ENCODE measurements around the gene C1GALT1. TPM values are rescaled to one million over a fixed set of nuclear protein-coding genes. Genes with fewer than 3 reads are reported as not detected.

C1GALT1 gene
- total RNA-seq, 1 donor from 2014 or later = 44.2 TPM

- Mint-ChIP-seq H3K27me3 (no peaks in the 10 kb centered on the region), H3K9me3 (no peaks in the 10 kb centered on the region), H3K4me1 (peaks cover 27% of the 10 kb centered on the region), H3K36me3 (ENCODE audit: low read depth) (peaks cover 54% of the 10 kb centered on the region), H3K4me3 (no peak overlapping the region), H3K27ac (no peak overlapping the region)
- no peak for TF ChIP-seq CTCF (IDR thresholded peaks at IDR 0.05)
- POLR2A ChIA-PET = no interaction called here
- CTCF ChIA-PET = no interaction called here
- no peak for DNase-seq
- intact Hi-C loops (cut with micrococcal nuclease) = no loop called here
- ATAC-seq (ENCODE audit: low read depth) = no peak
Measured at GRCh38 chr7:7216279-7216678, 33.9 kb downstream of the C1GALT1 start.

GRCh38 chr7:7219216-7219615, 36.9 kb downstream of the C1GALT1 start:
- Mint-ChIP-seq H3K36me3 (ENCODE audit: low read depth) (peaks cover 60% of the 10 kb centered on the region), H3K27ac (no peak overlapping the region), H3K4me1 (peaks cover 23% of the 10 kb centered on the region), H3K9me3 (no peaks in the 10 kb centered on the region), H3K4me3 (no peak overlapping the region), H3K27me3 (no peaks in the 10 kb centered on the region)
- CTCF ChIA-PET = interaction anchor here (1.3 kb wide), 1 partner anchor 13 kb away, joined by 3 read pairs; no protein-coding TSS in a partner anchor
- POLR2A ChIA-PET = no interaction called here
- no peak for ATAC-seq (ENCODE audit: low read depth)
- TF ChIP-seq CTCF (IDR thresholded peaks at IDR 0.05) = no peak
- DNase-seq = no peak
- intact Hi-C loops (cut with micrococcal nuclease) = no loop called here

- ChIA-PET CTCF (no interaction called here), POLR2A (interaction anchor here (0.6 to 1.4 kb wide), 2 partner anchors 16 to 39 kb away, joined by 3 to 4 read pairs; partner anchors contain the start of gene C1GALT1)
- H3K36me3 Mint-ChIP-seq (ENCODE audit: low read depth) = peaks cover 52% of the 10 kb centered on the region
- H3K9me3 Mint-ChIP-seq = no peaks in the 10 kb centered on the region
- DNase-seq (no peak), ATAC-seq (ENCODE audit: low read depth) (no peak)
- H3K27ac Mint-ChIP-seq = no peak overlapping the region
- no peak overlapping the region for H3K4me3 Mint-ChIP-seq
- TF ChIP-seq CTCF (IDR thresholded peaks at IDR 0.05) = no peak
- H3K27me3 Mint-ChIP-seq = no peaks in the 10 kb centered on the region
- peaks cover 23% of the 10 kb centered on the region for H3K4me1 Mint-ChIP-seq
- intact Hi-C loops (cut with micrococcal nuclease) = loop anchor here (2.0 kb wide), 1 partner anchor 20 kb away; no protein-coding TSS in a partner anchor
Measured at GRCh38 chr7:7220821-7221220, 38.5 kb downstream of the C1GALT1 start.

- intact Hi-C loops (cut with micrococcal nuclease) = loop anchor here (2.0 kb wide), 2 partner anchors 17 to 19 kb away; no protein-coding TSS in a partner anchor
- H3K4me3 Mint-ChIP-seq = no peak overlapping the region
Measured at GRCh38 chr7:7221599-7222038, 39.3 kb downstream of the C1GALT1 start.

GRCh38 chr7:7223250-7223649, 40.9 kb downstream of the C1GALT1 start:
- no peaks in the 10 kb centered on the region for H3K9me3 Mint-ChIP-seq
- H3K4me3 Mint-ChIP-seq = no peak overlapping the region
- intact Hi-C loops (cut with micrococcal nuclease) = loop anchor here (2.0 kb wide), 1 partner anchor 18 kb away; no protein-coding TSS in a partner anchor
- TF ChIP-seq CTCF (IDR thresholded peaks at IDR 0.05) = no peak
- DNase-seq (no peak), ATAC-seq (ENCODE audit: low read depth) (no peak)
- H3K36me3 Mint-ChIP-seq (ENCODE audit: low read depth) = peaks cover 38% of the 10 kb centered on the region
- POLR2A ChIA-PET = no interaction called here
- CTCF ChIA-PET = no interaction called here
- H3K4me1 Mint-ChIP-seq = peaks cover 19% of the 10 kb centered on the region
- H3K27ac Mint-ChIP-seq = no peak overlapping the region
- no peaks in the 10 kb centered on the region for H3K27me3 Mint-ChIP-seq

More at GRCh38 chr7:7221599-7222038, 39.3 kb downstream of the C1GALT1 start:
- Mint-ChIP-seq H3K4me1 (peaks cover 23% of the 10 kb centered on the region), H3K9me3 (no peaks in the 10 kb centered on the region), H3K27ac (peak overlapping the region; percentile 43), H3K36me3 (ENCODE audit: low read depth) (peaks cover 48% of the 10 kb centered on the region), H3K27me3 (no peaks in the 10 kb centered on the region)
- ChIA-PET POLR2A (interaction anchor here (1.4 kb wide), 1 partner anchor 40 kb away, joined by 4 read pairs; the partner anchor contains the start of gene C1GALT1), CTCF (no interaction called here)
- no peak for DNase-seq
- TF ChIP-seq CTCF (IDR thresholded peaks at IDR 0.05) = no peak
- no peak for ATAC-seq (ENCODE audit: low read depth)
